HepG2 (cell line): ENCODE results near the gene CYP19A1. TPM values are rescaled to one million over a fixed set of nuclear protein-coding genes. Genes with fewer than 3 reads are reported as not detected.

Experiments used
- ATAC-seq: fragments of 200-7000 bp; cut with Tn5 transposase; 3 replicates; pipeline ENCODE4 v1.9.1; 2020; ENCODE audit warnings: mild to moderate bottlenecking, moderate library complexity
- BruUV-seq: library from RNA; stranded (reverse); fragments of 400-500 nt; replicated peaks from 2 replicates; lab custom pipeline; 2021; lab: Mats Ljungman, UMichigan
- CTCF ChIA-PET: fragments of 300-600 bp; formaldehyde crosslinking; extraction: SDS; loops from one replicate; lab custom pipeline; 2021; ENCODE audit warnings: low total read pairs, inconsistent platforms, low intra/inter-chr PET ratio; lab: Yijun Ruan, JAX
- POLR2A ChIA-PET: fragments of 350-600 bp; sonication (Branson Sonifier 250); formaldehyde crosslinking; loops from one replicate; lab custom pipeline; 2020; ENCODE audit warnings: antibody characterized with exemption, inconsistent platforms; lab: Yijun Ruan, JAX
- DNase-seq: peaks from one replicate; pipeline ENCODE4 v3.0.0-alpha.2; 2015; ENCODE audit warnings: low spot score
- FAIRE-seq: peaks from 3 replicates; lab custom pipeline; 2011; peaks lifted over from hg19 to GRCh38; lab: Jason Lieb, UNC
- H2AFZ ChIP-seq: one replicate; pipeline ENCODE4 v1.6.1; 2011; ENCODE audit warnings: low read length, inconsistent platforms
- H3K27ac ChIP-seq: fragments of 300-600 bp; 3 replicates; pipeline ENCODE4 v1.8.0; 2011; ENCODE audit warnings: mixed run types, mild to moderate bottlenecking, mixed read lengths, low read length, inconsistent platforms; ENCODE audit not compliant: insufficient read depth; ENCODE audit errors: extremely low read length
- H3K27me3 ChIP-seq, 2 experiments: fragments of 200-600 bp in 1 of 2; 2 replicates in 1 of 2; 3 replicates in 1 of 2; pipeline versions ENCODE4 v1.6.0 to v1.8.0; 2011; ENCODE audit warnings: low read length in 2 of 2, mild to moderate bottlenecking in 2 of 2, moderate library complexity in 2 of 2, inconsistent platforms in 1 of 2; ENCODE audit not compliant: insufficient read depth in 2 of 2, control insufficient read depth in 1 of 2
- H3K36me3 ChIP-seq, 2 experiments: fragments of 200-600 bp in 1 of 2; replicated peaks in 1 of 2; 2 replicates in 1 of 2; 3 replicates in 1 of 2; pipeline versions ENCODE4 v1.5.1 to v1.8.0; 2011; ENCODE audit warnings: low read length in 2 of 2, inconsistent platforms in 1 of 2; ENCODE audit not compliant: insufficient read depth in 2 of 2, control insufficient read depth in 1 of 2
- H3K4me1 ChIP-seq: 2 replicates; pipeline ENCODE4 v1.5.1; 2012; ENCODE audit warnings: low read length, inconsistent platforms; ENCODE audit not compliant: insufficient read depth
- H3K4me2 ChIP-seq: 2 replicates; pipeline ENCODE4 v1.6.0; 2011; ENCODE audit warnings: low read depth, low read length, inconsistent platforms
- H3K4me3 ChIP-seq, 3 experiments: fragments of 200-600 bp in 1 of 3; sonication (generic), shearing (Covaris generic) in 1 of 3; replicated peaks in 1 of 3; 2 replicates each; pipeline ENCODE4 v1.5.1; 2011 to 2016; ENCODE audit warnings: low read length in 3 of 3, inconsistent platforms in 2 of 3, low read depth in 2 of 3, mild to moderate bottlenecking in 2 of 3, control low read depth in 1 of 3, mixed read lengths in 1 of 3; ENCODE audit not compliant: insufficient read depth in 1 of 3
- H3K79me2 ChIP-seq: one replicate; pipeline ENCODE4 v1.6.1; 2011; ENCODE audit warnings: low read length, inconsistent platforms; ENCODE audit not compliant: insufficient read depth
- H3K9ac ChIP-seq: 2 replicates; pipeline ENCODE4 v1.6.0; 2011; ENCODE audit warnings: mild to moderate bottlenecking, low read depth, low read length, inconsistent platforms; ENCODE audit not compliant: insufficient read depth
- H3K9me3 ChIP-seq: 2 replicates; pipeline ENCODE4 v1.5.1; 2012; ENCODE audit warnings: mild to moderate bottlenecking, low read length
- H4K20me1 ChIP-seq: 2 replicates; pipeline ENCODE4 v1.6.0; 2011; ENCODE audit warnings: inconsistent platforms, mild to moderate bottlenecking, low read length, moderate library complexity; ENCODE audit not compliant: insufficient read depth
- AGO1 ChIP-seq: fragments of 200-400 bp; formaldehyde crosslinking; IDR thresholded peaks from 2 replicates; pipeline ENCODE4 v1.6.1; 2017; ENCODE audit warnings: mild to moderate bottlenecking, low read depth, low read length, moderate library complexity; ENCODE audit not compliant: poor library complexity, severe bottlenecking
- BRD4 ChIP-seq: sonication (generic); formaldehyde crosslinking; IDR thresholded peaks from 2 replicates; pipeline ENCODE4 v1.4.0; 2020; ENCODE audit warnings: missing genetic modification reagents
- DNMT1 ChIP-seq: sonication (generic); formaldehyde crosslinking; IDR thresholded peaks from 2 replicates; pipeline ENCODE4 v1.5.1; 2020; ENCODE audit warnings: mild to moderate bottlenecking, missing genetic modification reagents
- FOXK1 ChIP-seq: sonication (generic); formaldehyde crosslinking; IDR thresholded peaks from 2 replicates; pipeline ENCODE4 v1.4.0; 2020; ENCODE audit warnings: low read depth, missing genetic modification reagents, borderline replicate concordance
- HCFC1 ChIP-seq: fragments of 150-350 bp; IDR thresholded peaks from 2 replicates; pipeline ENCODE4 v1.6.1; 2014; ENCODE audit warnings: low read depth, low read length
- ZBTB44 ChIP-seq: sonication (generic); formaldehyde crosslinking; IDR thresholded peaks from 2 replicates; pipeline ENCODE4 v1.4.0; 2020; ENCODE audit warnings: missing genetic modification reagents
- ZBTB7B ChIP-seq: sonication (generic); formaldehyde crosslinking; IDR thresholded peaks from 2 replicates; pipeline ENCODE4 v1.4.0; 2020; ENCODE audit warnings: missing genetic modification reagents
- ZNF773 ChIP-seq: sonication (generic); formaldehyde crosslinking; IDR thresholded peaks from 2 replicates; pipeline ENCODE4 v1.4.0; 2020; ENCODE audit warnings: missing genetic modification reagents, borderline replicate concordance
- ZNF784 ChIP-seq: sonication (generic); formaldehyde crosslinking; IDR thresholded peaks from 2 replicates; pipeline ENCODE4 v1.5.1; 2020; ENCODE audit warnings: missing genetic modification reagents, mild to moderate bottlenecking, borderline replicate concordance
- WGBS: methylation state at CpG from one replicate; pipeline ENCODE4 v1.1.6; 2017; ENCODE audit warnings: low lambda C conversion rate; 5-methylcytosine and 5-hydroxymethylcytosine counted together
- in situ Hi-C: cut with HindIII; loops from 2 replicates; pipeline ENCODE4 v1.10.0; 2017; ENCODE audit warnings: low pct_unique_long_range_greater_than_20kb; ENCODE audit not compliant: extremely low pct_ligation_motif_present
- intact Hi-C: fragments of 100-400 bp; cut with micrococcal nuclease; formaldehyde crosslinking; loops from one replicate; pipeline ENCODE4 v1.10.0; 2022; ENCODE audit not compliant: unreplicated experiment
- polyA plus RNA-seq, 8 experiments: library from polyadenylated mRNA; depleted of rRNA in 3 of 8; stranded (reverse) in 7 of 8; unstranded in 1 of 8; fragments of >200 nt; fragmentation: Illumina TruSeq in 4 of 8; extraction: Trizol in 4 of 8; gene quantifications; 2 replicates each; pipeline versions ENCODE4 v1.2.1 to v1.2.3, GENCODE V29; 2011 to 2016; ENCODE audit warnings: low read depth in 4 of 8, missing spikeins in 1 of 8, mixed read lengths in 1 of 8; ENCODE audit not compliant: insufficient read depth in 1 of 8
- total RNA-seq, 5 experiments: library from RNA; depleted of rRNA; stranded (reverse); fragments of >200 nt; fragmentation: Illumina TruSeq; extraction: Trizol; gene quantifications; 2 replicates each; pipeline ENCODE4 v1.2.3, GENCODE V29; 2016; ENCODE audit warnings: low read depth in 1 of 5

The CYP19A1 gene
- total and polyA plus RNA-seq, 2 of the 13 experiments (the other 11 are each of a cell fraction or from before 2014, with no cell fraction given) = 10.9 to 23.0 TPM

- no peak for TF ChIP-seq ZBTB7B (CRISPR knock-in tag)
- TF ChIP-seq FOXK1 (CRISPR knock-in tag) = no peak
- TF ChIP-seq ZBTB44 (CRISPR knock-in tag) = no peak
- TF ChIP-seq ZNF773 (CRISPR knock-in tag) = no peak
- no peak for TF ChIP-seq HCFC1
- no peak for TF ChIP-seq AGO1
- no peak for TF ChIP-seq ZNF784
- no peak for TF ChIP-seq DNMT1 (CRISPR knock-in tag)
These were observed 34.9 kb downstream of the CYP19A1 start (continued) for GRCh38 chr15:51303462-51303980.

GRCh38 chr15:51302480-51302879, 35.9 kb downstream of the CYP19A1 start:
- POLR2A ChIA-PET = no interaction called here
- Histone ChIP-seq H3K9me3 (no peaks in the 10 kb centered on the region), H3K79me2 (no peaks in the 10 kb centered on the region), H3K4me3 (no peak overlapping the region), H3K4me1 (peaks cover 46% of the 10 kb centered on the region), H3K36me3 (no peaks in the 10 kb centered on the region), H2AFZ (no peak overlapping the region), H3K9ac (no peak overlapping the region), H3K27ac (no peak overlapping the region), H4K20me1 (no peaks in the 10 kb centered on the region), H3K27me3 (no peaks in the 10 kb centered on the region; a peak in 1 of 5 replicates), H3K4me2 (no peak overlapping the region)
- DNase-seq (no peak), ATAC-seq (no peak), FAIRE-seq (no peak)
- no peak for TF ChIP-seq BRD4 (CRISPR knock-in tag)
- no TSS peak for BruUV-seq
- 78% methylated on average over 6 of the region's 6 CpGs for WGBS
- intact Hi-C loops = no loop called here
- CTCF ChIA-PET = no interaction called here
- in situ Hi-C loops = no loop called here
